ENCODE measurements around the gene KDM4B. TPM values are rescaled to one million over a fixed set of nuclear protein-coding genes. Genes with fewer than 3 reads are reported as not detected.
A peak's percentile ranks its signal among the peaks of the same experiment; 100 is the strongest.

Gene KDM4B
- total RNA-seq, 2 experiments from 2014 or later = 31.2 to 42.3 TPM

DNA sequence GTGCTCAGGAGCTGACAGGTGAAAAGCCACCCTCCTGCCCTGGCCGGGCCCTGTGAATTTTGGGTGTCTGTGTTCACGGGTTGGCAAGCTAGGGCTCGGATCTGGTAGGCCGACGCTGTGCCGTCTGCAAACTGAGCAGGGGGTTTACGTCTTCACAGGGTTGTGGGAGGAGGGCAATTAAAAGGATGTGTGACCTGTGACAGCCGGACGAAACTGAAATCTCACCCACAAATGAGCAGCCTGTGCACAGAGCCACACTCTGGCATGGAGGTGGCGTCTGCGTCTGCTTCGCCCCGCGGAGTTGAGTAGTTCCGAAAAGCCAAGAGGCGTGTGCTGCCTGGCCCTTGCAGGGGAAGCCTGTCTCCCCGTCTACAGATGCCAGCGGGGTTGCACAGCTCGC, 117.3 kb downstream of the KDM4B start:
- H3K4me3 Mint-ChIP-seq = no peak overlapping the region
- ATAC-seq (peak; percentile 41), DNase-seq (peak; percentile 47)
- H3K4me1 Mint-ChIP-seq = no peaks in the 10 kb centered on the region
- H3K36me3 Mint-ChIP-seq = no peaks in the 10 kb centered on the region
- no peak overlapping the region for H3K27ac Mint-ChIP-seq
- H3K27me3 Mint-ChIP-seq = no peaks in the 10 kb centered on the region
- CTCF ChIA-PET = interaction anchor here (0.9 to 1.6 kb wide), 3 partner anchors 11 to 214 kb away, joined by 3 to 4 read pairs (median 4); no protein-coding TSS in a partner anchor
- H3K9me3 Mint-ChIP-seq (ENCODE audit: low read depth) = no peaks in the 10 kb centered on the region

DNA sequence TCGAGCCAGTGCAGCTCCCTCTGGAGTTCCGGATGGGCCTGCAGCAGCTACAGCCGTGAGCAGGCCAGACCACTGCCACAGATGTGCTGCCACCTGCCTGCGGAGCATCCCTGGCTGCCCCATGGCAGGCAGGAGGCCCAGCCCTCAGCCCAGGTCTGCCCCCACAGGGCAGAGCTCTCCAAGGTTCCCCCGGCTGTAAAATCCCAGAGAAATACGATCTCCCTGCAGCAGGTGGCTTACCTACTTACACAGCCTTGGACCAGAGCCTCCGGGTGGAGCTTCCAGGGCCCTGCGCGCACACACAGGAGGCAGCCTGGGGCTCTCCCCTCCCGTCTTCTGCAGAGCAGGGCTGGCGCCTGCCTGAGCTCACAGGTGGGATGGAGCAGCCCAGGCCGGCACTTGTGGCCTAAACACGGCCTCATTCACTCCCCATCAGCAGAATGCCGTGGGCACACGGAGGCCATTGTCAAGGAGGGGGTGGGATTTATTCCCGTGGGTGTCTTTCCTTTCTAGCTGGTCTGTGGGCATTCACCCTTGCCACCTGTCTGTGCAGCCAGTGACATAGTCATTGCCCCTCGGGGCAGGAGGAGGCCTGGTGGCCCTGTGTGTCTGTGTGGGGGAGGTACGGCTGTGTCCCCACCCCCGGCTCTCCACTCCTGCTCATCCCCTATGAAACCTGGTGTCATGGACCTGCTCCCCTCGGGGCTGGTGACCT, 118.0 kb downstream of the KDM4B start:
- H3K4me3 Mint-ChIP-seq = no peak overlapping the region
- H3K36me3 Mint-ChIP-seq = no peaks in the 10 kb centered on the region
- H3K4me1 Mint-ChIP-seq = no peaks in the 10 kb centered on the region
- CTCF ChIA-PET = interaction anchor here (0.9 to 1.1 kb wide), 2 partner anchors 12 to 17 kb away, joined by 3 to 4 read pairs; no protein-coding TSS in a partner anchor
- no peaks in the 10 kb centered on the region for H3K27me3 Mint-ChIP-seq
- H3K27ac Mint-ChIP-seq = no peak overlapping the region
- no peaks in the 10 kb centered on the region for H3K9me3 Mint-ChIP-seq (ENCODE audit: low read depth)
- no peak for DNase-seq
- peak; percentile 21 for ATAC-seq

- H3K27me3 Mint-ChIP-seq = no peaks in the 10 kb centered on the region
- no peak overlapping the region for H3K4me3 Mint-ChIP-seq
- DNase-seq = no peak
- H3K36me3 Mint-ChIP-seq = no peaks in the 10 kb centered on the region
- ATAC-seq = no peak
- H3K9me3 Mint-ChIP-seq (ENCODE audit: low read depth) = no peaks in the 10 kb centered on the region
- H3K27ac Mint-ChIP-seq = no peak overlapping the region
- CTCF ChIA-PET = no interaction called here
- H3K4me1 Mint-ChIP-seq = no peaks in the 10 kb centered on the region
Observed at GRCh38 chr19:5089283-5089682, 120.4 kb downstream of the KDM4B start.

- CTCF ChIA-PET = no interaction called here
- ATAC-seq = no peak
- no peaks in the 10 kb centered on the region for H3K4me1 Mint-ChIP-seq
- no peak for DNase-seq
- H3K27ac Mint-ChIP-seq = no peak overlapping the region
- H3K4me3 Mint-ChIP-seq = no peak overlapping the region
- no peaks in the 10 kb centered on the region for H3K27me3 Mint-ChIP-seq
- no peaks in the 10 kb centered on the region for H3K36me3 Mint-ChIP-seq
- no peaks in the 10 kb centered on the region for H3K9me3 Mint-ChIP-seq (ENCODE audit: low read depth)
Observed at GRCh38 chr19:5090465-5091017, 121.6 kb downstream of the KDM4B start.

DNA sequence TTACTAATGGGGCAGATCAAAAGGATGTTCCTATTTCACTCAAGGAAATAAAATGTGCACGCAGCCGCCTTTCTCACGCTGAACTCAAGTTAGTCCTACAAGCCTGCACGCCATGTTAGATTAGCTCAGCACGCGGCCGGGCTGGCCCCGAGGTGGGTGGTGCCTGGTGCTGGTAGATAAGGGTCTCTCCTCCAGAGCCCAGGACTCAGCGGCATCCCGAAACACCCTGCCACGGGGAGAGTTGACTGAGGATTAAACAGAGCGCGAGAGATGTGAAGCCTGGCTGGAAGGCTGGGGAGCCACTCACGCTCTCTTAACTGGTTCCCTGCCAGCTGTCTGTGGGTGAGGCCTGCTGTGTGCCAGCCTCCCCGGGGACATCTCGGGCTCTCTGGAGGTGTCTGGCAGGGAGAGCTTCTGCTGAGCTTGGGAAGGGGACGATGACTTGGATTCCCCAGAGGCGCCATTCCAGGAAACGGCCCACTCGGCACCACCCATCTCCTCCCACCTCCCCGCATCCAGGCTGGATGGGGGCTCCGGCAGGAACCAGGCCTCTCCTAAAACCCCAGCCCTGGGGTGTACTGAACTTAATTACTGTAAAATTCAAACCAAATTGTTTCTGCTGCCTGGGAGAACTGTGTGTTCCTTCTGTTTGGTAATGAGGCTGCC, 122.2 kb downstream of the KDM4B start:
- Mint-ChIP-seq H3K9me3 (ENCODE audit: low read depth) (no peaks in the 10 kb centered on the region), H3K27me3 (no peaks in the 10 kb centered on the region), H3K4me3 (no peak overlapping the region), H3K27ac (no peak overlapping the region), H3K36me3 (peaks cover 2% of the 10 kb centered on the region), H3K4me1 (no peaks in the 10 kb centered on the region)
- ATAC-seq (no peak), DNase-seq (no peak)
- CTCF ChIA-PET = no interaction called here

DNA sequence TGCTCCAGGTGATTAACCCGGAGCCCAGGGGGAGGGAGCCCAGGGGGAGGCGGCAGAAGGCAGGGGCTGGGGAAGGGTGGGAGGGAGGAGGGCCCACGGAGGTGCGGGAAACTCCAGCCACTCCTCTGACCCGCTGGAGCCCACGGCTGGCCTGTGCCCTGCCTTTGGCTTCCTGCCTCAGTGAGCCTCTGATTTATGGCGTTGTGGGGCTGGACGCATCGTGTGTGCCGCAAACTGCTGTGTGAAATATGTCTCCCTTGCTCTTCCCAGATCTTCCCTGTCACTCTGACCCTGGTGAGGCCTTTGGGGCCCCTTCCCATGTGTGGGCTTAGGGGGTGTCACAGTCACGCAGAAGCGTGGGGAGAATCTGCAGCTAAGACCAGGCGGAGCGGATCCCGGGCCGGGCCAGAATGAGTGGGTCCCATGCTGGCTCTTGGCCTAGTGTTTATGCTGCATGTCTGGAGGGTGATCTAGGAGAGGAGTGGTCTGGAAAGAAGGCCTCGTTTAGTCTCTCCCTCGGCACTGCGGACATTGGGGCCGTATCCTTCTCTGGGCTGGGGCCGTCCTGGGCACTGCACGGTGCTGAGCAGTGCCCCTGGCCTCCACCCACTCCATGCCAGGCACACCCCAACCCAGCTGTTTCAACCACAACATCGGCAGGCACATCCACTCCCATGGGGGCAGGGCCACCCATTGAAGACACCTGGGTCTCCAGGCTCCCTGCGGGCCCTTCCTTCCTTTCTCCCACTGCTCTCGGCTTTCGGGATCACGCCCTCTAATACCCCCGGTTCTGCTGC, 123.0 kb downstream of the KDM4B start:
- Mint-ChIP-seq H3K4me3 (no peak overlapping the region), H3K9me3 (ENCODE audit: low read depth) (peaks cover 2% of the 10 kb centered on the region), H3K4me1 (no peaks in the 10 kb centered on the region), H3K27ac (no peak overlapping the region), H3K27me3 (no peaks in the 10 kb centered on the region), H3K36me3 (peaks cover 5% of the 10 kb centered on the region)
- CTCF ChIA-PET = no interaction called here
- ATAC-seq (no peak), DNase-seq (no peak)

- no peak for DNase-seq
- Mint-ChIP-seq H3K36me3 (peaks cover 10% of the 10 kb centered on the region), H3K27ac (no peak overlapping the region), H3K4me1 (no peaks in the 10 kb centered on the region), H3K4me3 (no peak overlapping the region), H3K27me3 (no peaks in the 10 kb centered on the region), H3K9me3 (ENCODE audit: low read depth) (peaks cover 2% of the 10 kb centered on the region)
- ATAC-seq = no peak
- CTCF ChIA-PET = no interaction called here
Observed at GRCh38 chr19:5092481-5092843, 123.5 kb downstream of the KDM4B start.

DNA sequence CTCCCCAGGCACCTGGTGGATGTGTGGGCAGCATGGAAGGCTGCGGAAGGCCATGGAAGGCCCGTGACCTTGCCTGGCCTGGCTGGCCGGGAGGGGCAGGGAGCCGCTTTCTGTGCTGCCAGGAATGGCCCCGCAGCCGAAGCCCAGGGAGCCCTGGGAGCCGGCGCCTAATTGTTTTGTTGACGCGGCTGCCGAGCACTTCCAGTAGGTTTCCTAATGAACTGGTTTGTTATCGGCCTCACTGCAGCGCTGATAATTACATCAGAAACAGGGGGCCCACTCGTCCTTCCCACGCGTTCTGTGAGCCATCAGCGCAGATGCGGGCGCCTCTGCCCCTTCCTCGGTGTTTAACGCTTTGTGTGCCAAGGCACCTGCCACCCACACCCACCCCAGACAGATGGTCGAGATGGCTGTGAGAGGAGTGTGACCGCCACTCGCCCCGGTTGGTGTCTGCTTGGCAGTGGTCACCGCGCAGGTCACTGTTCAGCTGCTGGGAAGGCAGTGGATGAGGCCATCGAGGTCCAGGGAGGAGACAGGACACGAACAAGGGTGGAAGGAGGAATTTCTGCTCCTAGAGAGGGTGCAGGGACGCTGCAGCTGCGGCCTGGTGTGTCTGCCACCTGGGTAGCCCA, 124.5 kb downstream of the KDM4B start:
- DNase-seq (no peak), ATAC-seq (no peak)
- Mint-ChIP-seq H3K27ac (no peak overlapping the region), H3K4me3 (no peak overlapping the region), H3K27me3 (no peaks in the 10 kb centered on the region), H3K36me3 (peaks cover 18% of the 10 kb centered on the region), H3K4me1 (no peaks in the 10 kb centered on the region), H3K9me3 (ENCODE audit: low read depth) (peaks cover 2% of the 10 kb centered on the region)
- CTCF ChIA-PET = no interaction called here

GRCh38 chr19:5093948-5094718, 125.2 kb downstream of the KDM4B start:
- peaks cover 2% of the 10 kb centered on the region for H3K9me3 Mint-ChIP-seq (ENCODE audit: low read depth)
- no peak for DNase-seq
- peaks cover 26% of the 10 kb centered on the region for H3K36me3 Mint-ChIP-seq
- no peak overlapping the region for H3K27ac Mint-ChIP-seq
- H3K27me3 Mint-ChIP-seq = no peaks in the 10 kb centered on the region
- no peak for ATAC-seq
- no peaks in the 10 kb centered on the region for H3K4me1 Mint-ChIP-seq
- CTCF ChIA-PET = no interaction called here
- H3K4me3 Mint-ChIP-seq = no peak overlapping the region

- H3K4me1 Mint-ChIP-seq = no peaks in the 10 kb centered on the region
- no peak overlapping the region for H3K4me3 Mint-ChIP-seq
- CTCF ChIA-PET = no interaction called here
- no peak overlapping the region for H3K27ac Mint-ChIP-seq
- peaks cover 34% of the 10 kb centered on the region for H3K36me3 Mint-ChIP-seq
- no peaks in the 10 kb centered on the region for H3K27me3 Mint-ChIP-seq
- DNase-seq (no peak), ATAC-seq (no peak)
- H3K9me3 Mint-ChIP-seq (ENCODE audit: low read depth) = peaks cover 6% of the 10 kb centered on the region
Observed at GRCh38 chr19:5094768-5095567, 126.1 kb downstream of the KDM4B start.

GRCh38 chr19:5095568-5095850, 126.6 kb downstream of the KDM4B start:
- no peak overlapping the region for H3K4me3 Mint-ChIP-seq
- CTCF ChIA-PET = no interaction called here
- DNase-seq (no peak), ATAC-seq (no peak)
- H3K9me3 Mint-ChIP-seq (ENCODE audit: low read depth) = peaks cover 10% of the 10 kb centered on the region
- no peaks in the 10 kb centered on the region for H3K4me1 Mint-ChIP-seq
- H3K27ac Mint-ChIP-seq = no peak overlapping the region
- H3K27me3 Mint-ChIP-seq = no peaks in the 10 kb centered on the region
- peaks cover 37% of the 10 kb centered on the region for H3K36me3 Mint-ChIP-seq

DNA sequence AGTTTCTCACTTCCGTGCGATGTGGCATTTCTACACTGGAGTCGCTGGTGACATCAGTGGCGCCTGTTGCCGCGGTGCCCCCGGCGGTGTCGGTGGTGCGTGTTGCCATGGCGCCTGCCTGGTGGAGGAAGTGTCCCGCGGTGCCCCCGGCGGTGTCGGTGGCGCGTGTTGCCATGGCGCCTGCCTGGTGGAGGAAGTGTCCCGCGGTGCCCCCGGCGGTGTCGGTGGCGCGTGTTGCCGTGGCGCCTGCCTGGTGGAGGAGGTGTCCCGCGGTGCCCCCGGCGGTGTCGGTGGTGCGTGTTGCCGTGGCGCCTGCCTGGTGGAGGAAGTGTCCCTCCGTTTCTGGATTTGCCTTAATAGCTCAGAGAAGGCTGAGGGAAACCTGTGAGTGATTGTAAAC, 127.6 kb downstream of the KDM4B start:
- Mint-ChIP-seq H3K4me3 (no peak overlapping the region), H3K9me3 (ENCODE audit: low read depth) (peaks cover 13% of the 10 kb centered on the region), H3K4me1 (no peaks in the 10 kb centered on the region), H3K36me3 (peaks cover 43% of the 10 kb centered on the region), H3K27ac (no peak overlapping the region), H3K27me3 (no peaks in the 10 kb centered on the region)
- DNase-seq = no peak
- CTCF ChIA-PET = no interaction called here
- ATAC-seq = no peak

Data from activated CD8-positive, alpha-beta memory T cell treated with anti-CD3 and anti-CD28 coated beads, Interleukin-2, amount 10 ng/mL, durations not matched to agents 7 days and 5 days (primary cell).